ENCODE measurements around the gene COLGALT1.
"Not testable (repeated sequence)": the region's sequence is repeated elsewhere in the genome, so short reads cannot be mapped to it uniquely, and the experiment has no call there.

COLGALT1 gene

DNA sequence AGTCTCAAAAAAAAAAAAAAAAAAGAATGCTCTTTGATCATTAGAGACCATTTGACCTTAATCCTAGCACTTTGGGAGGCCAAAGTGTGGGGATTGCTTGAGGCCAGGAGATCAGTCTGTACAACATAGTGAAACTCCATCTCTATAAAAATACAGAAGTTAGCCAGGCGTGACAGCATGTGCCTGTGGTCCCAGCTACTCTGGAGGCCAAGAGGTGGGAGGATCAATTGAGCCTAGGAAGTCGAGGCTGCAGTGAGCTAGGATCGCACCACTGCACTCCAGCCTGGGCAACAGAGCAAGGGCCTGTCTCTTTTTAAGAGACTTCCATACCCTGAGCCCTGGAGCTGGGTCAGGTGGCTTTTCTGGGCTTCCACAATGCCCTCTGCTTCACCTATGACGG is 11.5 kb upstream of the COLGALT1 start:
- Histone ChIP-seq H3K4me1 (ENCODE audit: control insufficient read depth, insufficient read depth, low read length) (no peaks in the 10 kb centered on the region), H3K9me3 (ENCODE audit: control insufficient read depth, low read length) (no peaks in the 10 kb centered on the region), H3K4me3 (ENCODE audit: insufficient read depth, low read depth, low read length) (no peak overlapping the region), H3K27ac (ENCODE audit: insufficient read depth, low read depth, low read length, poor library complexity, severe bottlenecking) (no peak overlapping the region), H3K27me3 (ENCODE audit: control insufficient read depth, insufficient read depth, low read length, poor library complexity, severe bottlenecking) (peaks cover 2% of the 10 kb centered on the region), H3K36me3 (ENCODE audit: control insufficient read depth, insufficient read depth, low read length) (no peaks in the 10 kb centered on the region)
- 77 to 82% methylated on average over 4 of the region's 4 CpGs for WGBS, 2 experiments

- Histone ChIP-seq H3K9me3 (ENCODE audit: control insufficient read depth, low read length) (no peaks in the 10 kb centered on the region), H3K4me3 (ENCODE audit: insufficient read depth, low read depth, low read length) (no peak overlapping the region), H3K4me1 (ENCODE audit: control insufficient read depth, insufficient read depth, low read length) (no peaks in the 10 kb centered on the region), H3K36me3 (ENCODE audit: control insufficient read depth, insufficient read depth, low read length) (no peaks in the 10 kb centered on the region), H3K27ac (ENCODE audit: insufficient read depth, low read depth, low read length, poor library complexity, severe bottlenecking) (no peak overlapping the region), H3K27me3 (ENCODE audit: control insufficient read depth, insufficient read depth, low read length, poor library complexity, severe bottlenecking) (no peaks in the 10 kb centered on the region)
- 85 to 86% methylated on average over 4 of the region's 4 CpGs for WGBS, 2 experiments
These were observed 11.0 kb upstream of the COLGALT1 start for GRCh38 chr19:17544418-17544817.

GRCh38 chr19:17548145-17548544 is 7.3 kb upstream of the COLGALT1 start:
- Histone ChIP-seq H3K4me3 (ENCODE audit: insufficient read depth, low read depth, low read length) (no peak overlapping the region), H3K9me3 (ENCODE audit: control insufficient read depth, low read length) (no peaks in the 10 kb centered on the region), H3K36me3 (ENCODE audit: control insufficient read depth, insufficient read depth, low read length) (no peaks in the 10 kb centered on the region), H3K4me1 (ENCODE audit: control insufficient read depth, insufficient read depth, low read length) (no peaks in the 10 kb centered on the region), H3K27me3 (ENCODE audit: control insufficient read depth, insufficient read depth, low read length, poor library complexity, severe bottlenecking) (no peaks in the 10 kb centered on the region), H3K27ac (ENCODE audit: insufficient read depth, low read depth, low read length, poor library complexity, severe bottlenecking) (no peak overlapping the region)
- 87 to 90% methylated on average over 6 of the region's 6 CpGs for WGBS, 2 experiments

GRCh38 chr19:17549085-17549740 is 6.2 kb upstream of the COLGALT1 start:
- no peaks in the 10 kb centered on the region for H3K36me3 ChIP-seq (ENCODE audit: control insufficient read depth, insufficient read depth, low read length)
- H3K9me3 ChIP-seq (ENCODE audit: control insufficient read depth, low read length), result no peaks in the 10 kb centered on the region
- no peak overlapping the region for H3K27ac ChIP-seq (ENCODE audit: insufficient read depth, low read depth, low read length, poor library complexity, severe bottlenecking)
- 79 to 85% methylated on average over 5 of the region's 5 CpGs for WGBS, 2 experiments
- no peaks in the 10 kb centered on the region for H3K27me3 ChIP-seq (ENCODE audit: control insufficient read depth, insufficient read depth, low read length, poor library complexity, severe bottlenecking)
- no peaks in the 10 kb centered on the region for H3K4me1 ChIP-seq (ENCODE audit: control insufficient read depth, insufficient read depth, low read length)
- H3K4me3 ChIP-seq (ENCODE audit: insufficient read depth, low read depth, low read length), result no peak overlapping the region

DNA sequence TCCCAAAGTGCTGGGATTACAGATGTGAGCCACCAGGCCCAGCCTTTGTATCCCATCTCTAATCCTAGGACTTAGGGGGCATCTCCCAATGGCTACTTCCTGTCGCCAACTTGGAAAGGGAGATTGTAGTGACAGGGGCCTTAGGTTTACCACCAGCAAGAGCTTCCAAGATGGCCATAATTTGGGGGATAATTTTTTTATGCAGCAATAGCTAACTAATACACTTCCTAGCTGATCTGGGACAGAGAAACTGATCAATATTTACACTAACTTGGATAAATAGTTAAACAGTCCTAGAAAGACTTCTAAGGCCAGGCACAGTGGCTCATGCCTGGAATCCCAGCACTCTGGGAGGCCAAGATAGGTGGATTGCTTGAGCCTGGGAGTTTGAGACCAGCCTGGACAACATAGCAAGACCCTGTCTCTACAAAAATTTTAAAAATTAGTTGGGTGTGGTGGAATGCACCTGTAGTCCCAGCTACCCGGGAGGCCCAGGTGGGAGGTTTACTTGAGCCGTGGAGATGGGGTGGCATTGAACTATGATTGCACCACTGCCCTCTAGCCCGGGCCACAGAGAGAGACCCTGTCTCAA is 5.3 kb upstream of the COLGALT1 start:
- Histone ChIP-seq H3K27ac (ENCODE audit: insufficient read depth, low read depth, low read length, poor library complexity, severe bottlenecking) (no peak overlapping the region), H3K4me3 (ENCODE audit: insufficient read depth, low read depth, low read length) (no peak overlapping the region), H3K9me3 (ENCODE audit: control insufficient read depth, low read length) (no peaks in the 10 kb centered on the region), H3K27me3 (ENCODE audit: control insufficient read depth, insufficient read depth, low read length, poor library complexity, severe bottlenecking) (no peaks in the 10 kb centered on the region), H3K36me3 (ENCODE audit: control insufficient read depth, insufficient read depth, low read length) (no peaks in the 10 kb centered on the region), H3K4me1 (ENCODE audit: control insufficient read depth, insufficient read depth, low read length) (no peaks in the 10 kb centered on the region)
- WGBS, 2 experiments, result 93 to 95% methylated on average over 3 of the region's 4 CpGs

DNA sequence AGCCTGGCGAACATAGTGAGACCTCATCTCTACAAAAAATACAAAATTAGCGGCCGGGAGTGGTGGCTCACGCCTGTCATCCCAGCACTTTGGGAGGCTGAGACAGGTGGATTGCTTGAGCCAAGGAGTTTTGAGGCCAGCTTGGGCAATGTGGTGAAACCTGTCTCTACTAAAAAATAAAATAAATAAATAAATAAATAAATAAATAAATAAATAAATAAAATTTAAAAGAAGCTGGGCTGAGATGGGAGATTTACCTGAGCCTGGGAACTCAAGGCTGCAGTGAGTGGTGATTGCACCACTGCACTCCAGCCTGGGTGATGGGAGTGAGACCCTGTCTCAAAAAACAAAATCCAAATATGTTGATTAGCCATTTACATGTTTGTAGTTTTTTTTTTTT is 2.7 kb upstream of the COLGALT1 start:
- not testable (repeated sequence) for H3K36me3 ChIP-seq (ENCODE audit: control insufficient read depth, insufficient read depth, low read length); H3K27ac ChIP-seq (ENCODE audit: insufficient read depth, low read depth, low read length, poor library complexity, severe bottlenecking); H3K9me3 ChIP-seq (ENCODE audit: control insufficient read depth, low read length); H3K4me1 ChIP-seq (ENCODE audit: control insufficient read depth, insufficient read depth, low read length); H3K27me3 ChIP-seq (ENCODE audit: control insufficient read depth, insufficient read depth, low read length, poor library complexity, severe bottlenecking); H3K4me3 ChIP-seq (ENCODE audit: insufficient read depth, low read depth, low read length)
- 85 to 98% methylated on average over 4 of the region's 4 CpGs for WGBS, 2 experiments

GRCh38 chr19:17553256-17553655 is 2.2 kb upstream of the COLGALT1 start:
- 49 to 53% methylated on average over 7 of the region's 7 CpGs for WGBS, 2 experiments
- no peak overlapping the region for H3K27ac ChIP-seq (ENCODE audit: insufficient read depth, low read depth, low read length, poor library complexity, severe bottlenecking)
- H3K4me1 ChIP-seq (ENCODE audit: control insufficient read depth, insufficient read depth, low read length), result no peaks in the 10 kb centered on the region
- H3K36me3 ChIP-seq (ENCODE audit: control insufficient read depth, insufficient read depth, low read length), result no peaks in the 10 kb centered on the region
- H3K9me3 ChIP-seq (ENCODE audit: control insufficient read depth, low read length), result no peaks in the 10 kb centered on the region
- no peak overlapping the region for H3K4me3 ChIP-seq (ENCODE audit: insufficient read depth, low read depth, low read length)
- no peaks in the 10 kb centered on the region for H3K27me3 ChIP-seq (ENCODE audit: control insufficient read depth, insufficient read depth, low read length, poor library complexity, severe bottlenecking)

GRCh38 chr19:17554968-17555479 is 425 bp upstream of the COLGALT1 start:
- Histone ChIP-seq H3K27ac (ENCODE audit: insufficient read depth, low read depth, low read length, poor library complexity, severe bottlenecking) (no peak overlapping the region), H3K36me3 (ENCODE audit: control insufficient read depth, insufficient read depth, low read length) (no peaks in the 10 kb centered on the region), H3K9me3 (ENCODE audit: control insufficient read depth, low read length) (no peaks in the 10 kb centered on the region), H3K27me3 (ENCODE audit: control insufficient read depth, insufficient read depth, low read length, poor library complexity, severe bottlenecking) (no peaks in the 10 kb centered on the region), H3K4me1 (ENCODE audit: control insufficient read depth, insufficient read depth, low read length) (no peaks in the 10 kb centered on the region), H3K4me3 (ENCODE audit: insufficient read depth, low read depth, low read length) (peak overlapping the region; percentile 93)
- WGBS, 2 experiments, result 17 to 20% methylated on average over 19 of the region's 19 CpGs

GRCh38 chr19:17555929-17556813 is 722 bp downstream of the COLGALT1 start:
- peak overlapping the region; percentile 93 for H3K4me3 ChIP-seq (ENCODE audit: insufficient read depth, low read depth, low read length)
- no peak overlapping the region for H3K27ac ChIP-seq (ENCODE audit: insufficient read depth, low read depth, low read length, poor library complexity, severe bottlenecking)
- H3K9me3 ChIP-seq (ENCODE audit: control insufficient read depth, low read length), result no peaks in the 10 kb centered on the region
- no peaks in the 10 kb centered on the region for H3K4me1 ChIP-seq (ENCODE audit: control insufficient read depth, insufficient read depth, low read length)
- H3K36me3 ChIP-seq (ENCODE audit: control insufficient read depth, insufficient read depth, low read length), result no peaks in the 10 kb centered on the region
- no peaks in the 10 kb centered on the region for H3K27me3 ChIP-seq (ENCODE audit: control insufficient read depth, insufficient read depth, low read length, poor library complexity, severe bottlenecking)
- WGBS, 2 experiments, result 11 to 12% methylated on average over 46 of the region's 46 CpGs

DNA sequence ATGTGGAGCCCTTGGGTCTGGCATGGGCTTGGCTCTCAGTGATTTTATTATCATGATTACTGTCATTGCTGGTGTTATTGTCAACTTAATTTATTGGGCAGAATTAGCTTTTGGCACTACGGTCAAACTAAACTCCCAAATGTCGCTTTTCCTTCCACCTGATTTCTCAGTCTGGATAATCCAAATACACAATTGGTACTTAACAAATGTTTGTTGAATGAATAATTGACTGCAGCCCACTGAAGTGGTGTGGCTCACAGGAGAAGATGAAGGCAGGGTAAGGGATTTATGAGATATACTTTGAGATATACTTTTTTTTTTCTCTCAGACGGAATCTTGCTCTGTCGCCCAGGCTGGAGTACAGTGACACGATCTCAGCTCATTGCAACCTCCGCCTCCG is 1.5 kb downstream of the COLGALT1 start:
- Histone ChIP-seq H3K27me3 (ENCODE audit: control insufficient read depth, insufficient read depth, low read length, poor library complexity, severe bottlenecking) (no peaks in the 10 kb centered on the region), H3K9me3 (ENCODE audit: control insufficient read depth, low read length) (no peaks in the 10 kb centered on the region), H3K27ac (ENCODE audit: insufficient read depth, low read depth, low read length, poor library complexity, severe bottlenecking) (no peak overlapping the region), H3K4me1 (ENCODE audit: control insufficient read depth, insufficient read depth, low read length) (no peaks in the 10 kb centered on the region), H3K36me3 (ENCODE audit: control insufficient read depth, insufficient read depth, low read length) (no peaks in the 10 kb centered on the region), H3K4me3 (ENCODE audit: insufficient read depth, low read depth, low read length) (no peak overlapping the region)
- 88 to 89% methylated on average over 6 to 7 of the region's 7 CpGs for WGBS, 2 experiments
